Vagina (tissue), 2 donors: ENCODE measurements around the gene SPOCD1. TPM values are rescaled to one million over a fixed set of nuclear protein-coding genes. Genes with fewer than 3 reads are reported as not detected.
A peak's percentile ranks its signal among the peaks of the same experiment; 100 is the strongest.

Experiments used
- DNase-seq, 2 donors: peaks; one replicate each; pipeline ENCODE4 v3.0.0-alpha.2; 2017; ENCODE audit errors: extremely low spot score in 2 of 2
- H3K27ac ChIP-seq: fragments of 200-600 bp; sonication (generic); one replicate; pipeline ENCODE4 v1.5.1; 2019
- H3K27me3 ChIP-seq: fragments of 200-600 bp; sonication (generic); one replicate; pipeline ENCODE4 v1.5.1; 2019
- H3K36me3 ChIP-seq, 2 donors: fragments of 200-600 bp; sonication (generic); one replicate each; pipeline ENCODE4 v1.5.1; 2017 to 2019
- H3K4me1 ChIP-seq: fragments of 200-600 bp; sonication (generic); one replicate; pipeline ENCODE4 v1.5.1; 2019
- H3K4me3 ChIP-seq, 2 donors: fragments of 200-600 bp; sonication (generic); 1 replicate in 1 of 2; 2 replicates in 1 of 2; pipeline ENCODE4 v1.5.1; 2016 to 2019
- H3K9me3 ChIP-seq: fragments of 200-600 bp; sonication (generic); one replicate; pipeline ENCODE4 v1.5.1; 2019
- POLR2A ChIP-seq, 2 donors: fragments of 450-650 bp; IDR thresholded peaks; one replicate each; pipeline ENCODE4 v1.6.1; 2017; ENCODE audit warnings: antibody characterized with exemption in 2 of 2, mild to moderate bottlenecking in 2 of 2, moderate library complexity in 2 of 2
- POLR2AphosphoS5 ChIP-seq, 2 donors: sonication (generic); formaldehyde crosslinking; IDR thresholded peaks; one replicate each; pipeline ENCODE4 v1.9.0; 2017; ENCODE audit warnings: antibody characterized with exemption in 2 of 2, mild to moderate bottlenecking in 2 of 2, low read depth in 1 of 2; ENCODE audit not compliant: insufficient read depth in 1 of 2
- intact Hi-C: fragments of 100-400 bp; cut with DNase I; formaldehyde crosslinking; loops from one replicate; pipeline ENCODE4 v1.15.1; 2023
- total RNA-seq: library from RNA; depleted of rRNA; stranded (reverse); fragments of >200 nt; gene quantifications from one replicate; pipeline ENCODE4 v1.2.3, GENCODE V29; 2016
- TF ChIP-seq, protein P1 (sequence below), 3 experiments: fragments of 450-650 bp in 2 of 3; fragments of 200-600 bp in 1 of 3; sonication (generic) in 1 of 3; IDR thresholded peaks; one replicate each; pipeline ENCODE4 v1.5.1; 2017 to 2019; ENCODE audit warnings: antibody characterized with exemption in 3 of 3, mild to moderate bottlenecking in 2 of 3, moderate library complexity in 2 of 3

SPOCD1 gene
- total RNA-seq, 1 donor from 2014 or later, result 4.2 TPM

DNA sequence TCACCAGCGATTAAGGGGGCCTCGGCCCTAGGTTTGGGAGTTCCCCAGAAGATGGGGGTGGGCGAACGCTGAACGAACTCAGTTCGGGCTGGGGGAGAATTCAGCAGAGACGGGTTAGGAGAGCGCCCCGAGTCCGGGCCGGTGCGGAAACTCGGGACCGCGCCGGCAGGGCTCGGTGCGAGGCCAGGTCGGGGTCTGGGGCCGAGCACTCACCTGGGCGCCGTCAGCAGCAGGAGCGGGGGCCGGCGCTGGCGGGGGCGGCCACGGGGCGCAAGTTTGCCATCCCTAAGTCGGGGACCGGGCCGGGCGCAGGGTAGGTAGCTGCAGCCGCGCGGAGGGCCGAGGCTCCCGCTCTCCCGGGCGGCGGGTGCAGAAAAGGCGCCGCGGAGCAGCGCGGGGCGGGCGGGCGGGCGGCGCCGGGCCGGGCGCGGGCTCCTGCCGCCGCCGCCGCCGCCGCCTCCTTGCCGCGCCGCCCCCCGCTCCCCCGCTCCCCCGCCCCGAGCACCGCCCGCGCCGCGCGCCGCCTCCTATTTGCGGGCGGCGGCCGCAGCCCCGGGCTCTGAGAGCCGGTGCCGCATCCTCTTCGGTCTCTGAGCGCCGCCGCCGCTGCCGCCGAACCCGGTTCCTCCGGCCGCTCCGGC is 52.0 kb downstream of the SPOCD1 start:
- peaks cover 48% of the 10 kb centered on the region for H3K4me1 ChIP-seq
- intact Hi-C loops, result no loop called here
- H3K4me3 ChIP-seq, result peak overlapping the region; percentile 50 to 65
- no peaks in the 10 kb centered on the region for H3K36me3 ChIP-seq
- no peaks in the 10 kb centered on the region for H3K9me3 ChIP-seq
- H3K27me3 ChIP-seq, result no peaks in the 10 kb centered on the region
- no peak for DNase-seq
- no peak overlapping the region for H3K27ac ChIP-seq
- TF ChIP-seq POLR2A (IDR thresholded peaks at IDR 0.05), result no peak
- TF ChIP-seq, protein P1, sequence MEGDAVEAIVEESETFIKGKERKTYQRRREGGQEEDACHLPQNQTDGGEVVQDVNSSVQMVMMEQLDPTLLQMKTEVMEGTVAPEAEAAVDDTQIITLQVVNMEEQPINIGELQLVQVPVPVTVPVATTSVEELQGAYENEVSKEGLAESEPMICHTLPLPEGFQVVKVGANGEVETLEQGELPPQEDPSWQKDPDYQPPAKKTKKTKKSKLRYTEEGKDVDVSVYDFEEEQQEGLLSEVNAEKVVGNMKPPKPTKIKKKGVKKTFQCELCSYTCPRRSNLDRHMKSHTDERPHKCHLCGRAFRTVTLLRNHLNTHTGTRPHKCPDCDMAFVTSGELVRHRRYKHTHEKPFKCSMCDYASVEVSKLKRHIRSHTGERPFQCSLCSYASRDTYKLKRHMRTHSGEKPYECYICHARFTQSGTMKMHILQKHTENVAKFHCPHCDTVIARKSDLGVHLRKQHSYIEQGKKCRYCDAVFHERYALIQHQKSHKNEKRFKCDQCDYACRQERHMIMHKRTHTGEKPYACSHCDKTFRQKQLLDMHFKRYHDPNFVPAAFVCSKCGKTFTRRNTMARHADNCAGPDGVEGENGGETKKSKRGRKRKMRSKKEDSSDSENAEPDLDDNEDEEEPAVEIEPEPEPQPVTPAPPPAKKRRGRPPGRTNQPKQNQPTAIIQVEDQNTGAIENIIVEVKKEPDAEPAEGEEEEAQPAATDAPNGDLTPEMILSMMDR (IDR thresholded peaks at IDR 0.05), result no peak
- no peak for TF ChIP-seq POLR2AphosphoS5 (IDR thresholded peaks at IDR 0.05; ENCODE audit: insufficient read depth in 1 of 2, low read depth in 1 of 2)

DNA sequence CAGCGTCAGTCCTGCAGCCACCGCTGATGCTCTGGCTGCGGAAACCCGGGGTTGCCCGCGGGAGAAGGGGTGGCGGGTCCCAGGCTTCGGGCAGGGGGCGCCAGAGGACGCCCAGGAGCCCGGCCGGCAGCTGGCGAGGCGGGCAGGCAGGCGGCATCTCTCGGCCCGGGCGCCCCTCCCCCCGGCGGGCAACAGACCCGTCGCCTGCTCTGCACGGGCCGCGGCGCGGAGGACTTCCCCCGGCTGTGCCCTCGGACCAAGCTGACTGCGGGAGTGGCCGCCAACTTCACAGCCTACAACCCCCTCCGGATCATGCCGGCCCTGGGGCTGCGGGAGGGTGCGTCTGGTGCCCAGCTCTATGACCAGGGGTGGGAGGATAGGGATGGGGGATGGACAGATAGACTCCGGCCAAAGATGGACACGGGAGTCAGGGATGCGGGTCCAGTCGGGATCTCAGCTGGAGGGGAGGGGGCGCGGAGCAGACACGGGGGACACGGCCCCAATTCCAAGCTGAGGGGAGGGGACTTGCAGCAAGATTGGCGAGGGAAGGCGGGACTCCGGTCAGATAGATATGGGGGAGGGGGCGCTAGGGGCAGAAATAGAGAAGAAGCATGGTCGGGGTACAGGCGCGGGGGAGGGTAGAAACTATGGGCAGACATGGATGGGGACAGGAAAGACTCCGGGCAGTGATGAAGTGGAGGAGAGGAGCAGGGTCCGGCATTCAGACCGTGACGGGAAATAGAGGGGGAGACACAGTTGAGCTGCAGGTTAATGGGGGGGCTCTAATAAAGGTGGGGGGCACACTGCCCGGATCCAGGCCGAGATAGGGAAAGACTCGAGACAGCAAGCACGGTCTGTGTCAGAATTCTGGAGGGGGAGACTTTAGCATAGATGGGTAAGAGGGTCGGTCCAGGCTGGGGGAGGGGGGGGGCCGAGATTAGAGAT is 52.8 kb downstream of the SPOCD1 start:
- H3K36me3 ChIP-seq, result no peaks in the 10 kb centered on the region
- peaks cover 48% of the 10 kb centered on the region for H3K4me1 ChIP-seq
- TF ChIP-seq, protein P1 (IDR thresholded peaks at IDR 0.05), result peak; percentile 45 to 66 (median 48)
- no peak for TF ChIP-seq POLR2A (IDR thresholded peaks at IDR 0.05)
- H3K27me3 ChIP-seq, result no peaks in the 10 kb centered on the region
- H3K9me3 ChIP-seq, result no peaks in the 10 kb centered on the region
- peak overlapping the region; percentile 50 to 65 for H3K4me3 ChIP-seq
- no peak for DNase-seq
- H3K27ac ChIP-seq, result no peak overlapping the region
- intact Hi-C loops, result no loop called here

DNA sequence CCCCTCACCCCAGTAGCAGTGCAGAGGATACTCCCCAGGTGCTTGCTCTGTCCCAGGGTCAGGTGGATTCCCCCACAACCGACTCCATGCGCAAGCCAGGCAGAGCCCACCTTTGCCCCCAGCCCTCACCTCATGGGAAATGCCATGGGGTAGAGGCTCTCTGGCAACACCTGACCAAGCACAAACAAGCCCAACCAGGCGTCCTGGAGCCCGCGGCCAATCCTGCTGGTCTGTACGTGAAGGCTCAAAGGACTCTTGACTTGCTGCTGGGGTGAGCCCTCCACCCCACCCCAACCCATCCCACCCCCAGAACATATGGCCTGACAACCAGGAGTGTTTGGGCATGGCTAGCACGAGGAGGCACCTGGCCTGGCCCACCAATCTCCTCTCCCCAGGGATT is 53.5 kb downstream of the SPOCD1 start:
- H3K4me3 ChIP-seq, result peak overlapping the region in 1 of 2 donors; percentile 65
- peaks cover 48% of the 10 kb centered on the region for H3K4me1 ChIP-seq
- no peaks in the 10 kb centered on the region for H3K36me3 ChIP-seq
- TF ChIP-seq POLR2AphosphoS5 (IDR thresholded peaks at IDR 0.05; ENCODE audit: insufficient read depth in 1 of 2, low read depth in 1 of 2) (no peak), POLR2A (IDR thresholded peaks at IDR 0.05) (no peak)
- TF ChIP-seq, protein P1 (IDR thresholded peaks at IDR 0.05), result no peak
- H3K9me3 ChIP-seq, result no peaks in the 10 kb centered on the region
- no peaks in the 10 kb centered on the region for H3K27me3 ChIP-seq
- intact Hi-C loops, result no loop called here
- no peak overlapping the region for H3K27ac ChIP-seq
- no peak for DNase-seq

DNA sequence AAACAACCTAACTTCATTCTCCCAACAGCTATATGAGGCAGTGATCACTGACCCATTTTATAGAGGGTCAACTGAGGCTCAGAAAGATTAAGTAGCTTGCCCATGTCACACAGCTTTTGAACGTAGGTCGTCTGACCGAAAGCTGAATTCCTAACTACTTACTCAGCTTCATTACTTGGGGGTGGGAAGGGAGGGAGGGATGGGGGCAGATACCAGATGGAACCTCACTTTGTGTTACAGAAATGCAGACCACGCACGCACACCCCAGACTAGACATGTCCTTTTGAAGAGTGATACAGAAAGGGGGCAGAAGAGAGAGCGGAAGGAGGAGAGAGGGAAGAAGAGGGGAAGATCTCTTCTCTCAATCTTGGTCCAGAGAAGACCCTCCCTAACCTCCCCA is 53.9 kb downstream of the SPOCD1 start:
- Histone ChIP-seq H3K36me3 (no peaks in the 10 kb centered on the region), H3K4me3 (no peak overlapping the region), H3K27me3 (no peaks in the 10 kb centered on the region), H3K4me1 (peaks cover 48% of the 10 kb centered on the region), H3K27ac (no peak overlapping the region), H3K9me3 (no peaks in the 10 kb centered on the region)
- no peak for TF ChIP-seq POLR2A (IDR thresholded peaks at IDR 0.05)
- TF ChIP-seq POLR2AphosphoS5 (IDR thresholded peaks at IDR 0.05; ENCODE audit: insufficient read depth in 1 of 2, low read depth in 1 of 2), result no peak
- TF ChIP-seq, protein P1 (IDR thresholded peaks at IDR 0.05), result no peak
- DNase-seq, result no peak
- intact Hi-C loops, result no loop called here
